ENCODE results near the gene SUFU. TPM values are rescaled to one million over a fixed set of nuclear protein-coding genes. Genes with fewer than 3 reads are reported as not detected.

The SUFU gene
- total RNA-seq, 4 donors from 2014 or later: 6.5 to 11.0 (median 9.2) TPM

- TF ChIP-seq CTCF (IDR thresholded peaks at IDR 0.05): no peak
- no peak for TF ChIP-seq POLR2A (IDR thresholded peaks at IDR 0.05)
- Histone ChIP-seq H3K27me3 (no peaks in the 10 kb centered on the region), H3K27ac (peak overlapping the region; percentile 80 to 95 (median 88)), H3K36me3 (peaks cover 0 to 5% (median 0%) of the 10 kb centered on the region in 3 donors), H3K4me1 (peaks cover 0 to 25% (median 9%) of the 10 kb centered on the region in 4 donors), H3K9me3 (no peaks in the 10 kb centered on the region), H3K4me3 (peak overlapping the region; percentile 97 to 99 (median 98))
- peak; percentile 25 to 66 (median 57) for DNase-seq
Measured at GRCh38 chr10:102504179-102504975, 605 bp downstream of the SUFU start.

GRCh38 chr10:102504976-102505300, 1.2 kb downstream of the SUFU start:
- TF ChIP-seq POLR2A (IDR thresholded peaks at IDR 0.05) (no peak), CTCF (IDR thresholded peaks at IDR 0.05) (no peak)
- H3K27ac ChIP-seq: peak overlapping the region in 3 of 4 donors; percentile 82 to 95 (median 95)
- no peaks in the 10 kb centered on the region for H3K9me3 ChIP-seq
- peak overlapping the region; percentile 97 to 99 (median 98) for H3K4me3 ChIP-seq
- DNase-seq: no peak
- H3K4me1 ChIP-seq: peaks cover 0 to 25% (median 9%) of the 10 kb centered on the region in 4 donors
- no peaks in the 10 kb centered on the region for H3K27me3 ChIP-seq
- H3K36me3 ChIP-seq: peaks cover 0 to 10% (median 0%) of the 10 kb centered on the region in 3 donors

GRCh38 chr10:102505462-102506115, 1.8 kb downstream of the SUFU start:
- no peak for DNase-seq
- Histone ChIP-seq H3K27me3 (no peaks in the 10 kb centered on the region), H3K4me1 (peaks cover 0 to 22% (median 9%) of the 10 kb centered on the region in 4 donors), H3K4me3 (peak overlapping the region in 3 of 4 donors; percentile 4 to 98 (median 97)), H3K27ac (peak overlapping the region in 2 of 4 donors; percentile 6 to 95), H3K36me3 (peaks cover 0 to 17% (median 0%) of the 10 kb centered on the region in 3 donors), H3K9me3 (no peaks in the 10 kb centered on the region)
- no peak for TF ChIP-seq POLR2A (IDR thresholded peaks at IDR 0.05)
- no peak for TF ChIP-seq CTCF (IDR thresholded peaks at IDR 0.05)

GRCh38 chr10:102507521-102507920, 3.7 kb downstream of the SUFU start:
- H3K4me1 ChIP-seq: peaks cover 0 to 14% (median 7%) of the 10 kb centered on the region in 4 donors
- H3K9me3 ChIP-seq: no peaks in the 10 kb centered on the region
- H3K36me3 ChIP-seq: peaks cover 0 to 34% (median 0%) of the 10 kb centered on the region in 3 donors
- no peak for DNase-seq
- TF ChIP-seq CTCF (IDR thresholded peaks at IDR 0.05) (no peak), POLR2A (IDR thresholded peaks at IDR 0.05) (no peak)
- H3K27me3 ChIP-seq: no peaks in the 10 kb centered on the region
- no peak overlapping the region for H3K27ac ChIP-seq
- H3K4me3 ChIP-seq: no peak overlapping the region

- no peak for TF ChIP-seq POLR2A (IDR thresholded peaks at IDR 0.05)
- TF ChIP-seq CTCF (IDR thresholded peaks at IDR 0.05): no peak
- Histone ChIP-seq H3K27me3 (no peaks in the 10 kb centered on the region), H3K4me1 (peaks cover 0 to 9% (median 4%) of the 10 kb centered on the region in 4 donors), H3K27ac (no peak overlapping the region), H3K4me3 (no peak overlapping the region), H3K9me3 (no peaks in the 10 kb centered on the region), H3K36me3 (peaks cover 0 to 44% (median 0%) of the 10 kb centered on the region in 3 donors)
- DNase-seq: no peak
Measured at GRCh38 chr10:102508506-102508905, 4.7 kb downstream of the SUFU start.

All from Peyer's patch (tissue), 4 donors.